ENCODE measurements around the gene ADCYAP1R1. TPM values are rescaled to one million over a fixed set of nuclear protein-coding genes. Genes with fewer than 3 reads are reported as not detected.

ADCYAP1R1 gene
- total RNA-seq, 1 donor from 2014 or later, result 0.39 TPM

GRCh38 chr7:31069860-31070555, 17.9 kb downstream of the ADCYAP1R1 start:
- no peaks in the 10 kb centered on the region for H3K79me2 ChIP-seq (ENCODE audit: low read depth)
- no peak overlapping the region for H3K27ac ChIP-seq
- Mint-ChIP-seq H3K27ac (peak overlapping the region; percentile 37), H3K27me3 (ENCODE audit: insufficient read depth, low read depth) (peaks cover 5% of the 10 kb centered on the region), H3K9me3 (peaks cover 4% of the 10 kb centered on the region), H3K4me3 (no peak overlapping the region), H3K4me1 (peaks cover 32% of the 10 kb centered on the region), H3K36me3 (peaks cover 21% of the 10 kb centered on the region)
- H3K36me3 ChIP-seq, result no peaks in the 10 kb centered on the region
- no peaks in the 10 kb centered on the region for H3K9me3 ChIP-seq (ENCODE audit: low read depth)
- no peak overlapping the region for H2AFZ ChIP-seq (replicated peaks)
- no peaks in the 10 kb centered on the region for H3F3A ChIP-seq (ENCODE audit: low read depth)
- H3K4me1 ChIP-seq, result no peaks in the 10 kb centered on the region
- no peak for TF ChIP-seq EZH2phosphoT487 (IDR thresholded peaks at IDR 0.05)
- no peak for TF ChIP-seq CTCF (IDR thresholded peaks at IDR 0.05)
- no peak for TF ChIP-seq EZH2 (IDR thresholded peaks at IDR 0.05)
- H3K9ac ChIP-seq, result no peak overlapping the region
- no peak overlapping the region for H3K4me2 ChIP-seq
- no peak for DNase-seq (ENCODE audit: low spot score)
- H3K27me3 ChIP-seq, result no peaks in the 10 kb centered on the region
- H3K4me3 ChIP-seq, result no peak overlapping the region
- H4K20me1 ChIP-seq (ENCODE audit: low read depth), result no peaks in the 10 kb centered on the region

GRCh38 chr7:31070991-31071644, 19.0 kb downstream of the ADCYAP1R1 start:
- no peak overlapping the region for H3K9ac ChIP-seq
- H3K4me1 ChIP-seq, result no peaks in the 10 kb centered on the region

GRCh38 chr7:31071645-31072029, 19.5 kb downstream of the ADCYAP1R1 start:
- H3K27me3 Mint-ChIP-seq (ENCODE audit: insufficient read depth, low read depth), result peaks cover 5% of the 10 kb centered on the region

More at GRCh38 chr7:31070991-31071644, 19.0 kb downstream of the ADCYAP1R1 start:
- no peaks in the 10 kb centered on the region for H3K9me3 ChIP-seq (ENCODE audit: low read depth)
- H3K4me3 ChIP-seq, result no peak overlapping the region
- no peak for TF ChIP-seq CTCF (IDR thresholded peaks at IDR 0.05)
- TF ChIP-seq EZH2phosphoT487 (IDR thresholded peaks at IDR 0.05), result no peak
- no peak for TF ChIP-seq EZH2 (IDR thresholded peaks at IDR 0.05)
- Mint-ChIP-seq H3K27me3 (ENCODE audit: insufficient read depth, low read depth) (peaks cover 5% of the 10 kb centered on the region), H3K4me1 (peaks cover 34% of the 10 kb centered on the region), H3K36me3 (peaks cover 28% of the 10 kb centered on the region), H3K27ac (peak overlapping the region; percentile 72), H3K4me3 (no peak overlapping the region), H3K9me3 (peaks cover 4% of the 10 kb centered on the region)
- no peaks in the 10 kb centered on the region for H4K20me1 ChIP-seq (ENCODE audit: low read depth)
- no peaks in the 10 kb centered on the region for H3K79me2 ChIP-seq (ENCODE audit: low read depth)
- DNase-seq (ENCODE audit: low spot score), result no peak
- no peak overlapping the region for H3K4me2 ChIP-seq
- no peak overlapping the region for H3K27ac ChIP-seq
- no peaks in the 10 kb centered on the region for H3K27me3 ChIP-seq
- no peak overlapping the region for H2AFZ ChIP-seq (replicated peaks)
- no peaks in the 10 kb centered on the region for H3F3A ChIP-seq (ENCODE audit: low read depth)
- H3K36me3 ChIP-seq, result no peaks in the 10 kb centered on the region

More at GRCh38 chr7:31071645-31072029, 19.5 kb downstream of the ADCYAP1R1 start:
- DNase-seq (ENCODE audit: low spot score), result no peak
- H3K36me3 Mint-ChIP-seq, result peaks cover 27% of the 10 kb centered on the region
- H3K4me1 ChIP-seq, result no peaks in the 10 kb centered on the region
- no peaks in the 10 kb centered on the region for H3K36me3 ChIP-seq
- no peak overlapping the region for H3K4me2 ChIP-seq
- H3K4me3 Mint-ChIP-seq, result no peak overlapping the region
- no peak overlapping the region for H3K4me3 ChIP-seq
- peak overlapping the region; percentile 65 for H3K27ac Mint-ChIP-seq
- no peak overlapping the region for H3K27ac ChIP-seq
- TF ChIP-seq CTCF (IDR thresholded peaks at IDR 0.05) (no peak), EZH2 (IDR thresholded peaks at IDR 0.05) (no peak), EZH2phosphoT487 (IDR thresholded peaks at IDR 0.05) (no peak)
- H3K27me3 ChIP-seq, result no peaks in the 10 kb centered on the region
- no peaks in the 10 kb centered on the region for H3K79me2 ChIP-seq (ENCODE audit: low read depth)
- H3K4me1 Mint-ChIP-seq, result peaks cover 34% of the 10 kb centered on the region
- H3K9me3 Mint-ChIP-seq, result peaks cover 4% of the 10 kb centered on the region
- no peak overlapping the region for H3K9ac ChIP-seq
- H3K9me3 ChIP-seq (ENCODE audit: low read depth), result no peaks in the 10 kb centered on the region
- H3F3A ChIP-seq (ENCODE audit: low read depth), result no peaks in the 10 kb centered on the region
- H4K20me1 ChIP-seq (ENCODE audit: low read depth), result no peaks in the 10 kb centered on the region
- H2AFZ ChIP-seq (replicated peaks), result no peak overlapping the region
